TTC549 (cell line): ENCODE measurements around the gene ZNF555.
"Not testable (repeated sequence)": the region's sequence is repeated elsewhere in the genome, so short reads cannot be mapped to it uniquely, and the experiment has no call there.

Experiments used
- FAIRE-seq: peaks from 2 replicates; lab custom pipeline; 2012; peaks lifted over from hg19 to GRCh38; lab: Jason Lieb, UNC

The ZNF555 gene

GRCh38 chr19:2807379-2808128 is 33.7 kb upstream of the ZNF555 start:
- FAIRE-seq, result no peak

DNA sequence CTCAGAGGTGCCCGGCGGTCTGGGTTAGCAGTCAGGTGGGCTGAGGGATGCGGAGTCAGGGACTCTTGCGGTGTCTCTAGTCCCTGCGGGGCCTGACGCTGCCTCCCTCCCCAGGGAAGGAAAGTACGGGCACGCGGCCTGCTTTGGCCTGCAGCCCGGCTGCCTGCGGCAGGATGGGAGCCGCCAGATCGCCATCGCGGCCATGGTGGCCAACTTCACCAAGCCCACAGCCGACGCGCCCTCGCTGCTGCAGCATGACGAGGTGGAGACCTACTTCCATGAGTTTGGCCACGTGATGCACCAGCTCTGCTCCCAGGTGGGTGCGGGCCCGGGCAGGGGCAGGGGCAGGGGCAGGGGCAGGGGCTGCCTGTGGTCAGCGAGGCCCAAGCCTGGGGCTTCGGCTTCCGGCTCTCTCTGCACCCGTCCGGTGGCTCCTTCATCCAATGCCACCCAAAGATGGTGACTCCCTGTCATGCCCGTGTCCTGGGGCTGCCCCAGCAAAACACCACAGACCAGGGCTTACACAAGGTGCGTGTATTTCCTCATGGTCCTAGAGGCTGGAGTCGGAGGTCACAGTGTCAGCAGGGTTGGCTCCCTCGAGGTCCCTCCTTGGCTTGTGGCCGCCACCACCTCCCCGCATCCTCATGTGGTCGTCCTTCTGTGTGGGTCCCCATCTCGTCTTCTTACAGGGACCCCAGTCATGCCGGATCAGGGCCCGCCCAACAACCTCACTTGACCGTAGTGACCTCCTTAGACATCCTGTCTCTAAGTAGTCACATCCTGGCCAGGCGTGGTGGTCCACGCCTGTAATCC is 32.9 kb upstream of the ZNF555 start:
- FAIRE-seq, result no peak

GRCh38 chr19:2809387-2810140 is 31.7 kb upstream of the ZNF555 start:
- FAIRE-seq, result no peak

DNA sequence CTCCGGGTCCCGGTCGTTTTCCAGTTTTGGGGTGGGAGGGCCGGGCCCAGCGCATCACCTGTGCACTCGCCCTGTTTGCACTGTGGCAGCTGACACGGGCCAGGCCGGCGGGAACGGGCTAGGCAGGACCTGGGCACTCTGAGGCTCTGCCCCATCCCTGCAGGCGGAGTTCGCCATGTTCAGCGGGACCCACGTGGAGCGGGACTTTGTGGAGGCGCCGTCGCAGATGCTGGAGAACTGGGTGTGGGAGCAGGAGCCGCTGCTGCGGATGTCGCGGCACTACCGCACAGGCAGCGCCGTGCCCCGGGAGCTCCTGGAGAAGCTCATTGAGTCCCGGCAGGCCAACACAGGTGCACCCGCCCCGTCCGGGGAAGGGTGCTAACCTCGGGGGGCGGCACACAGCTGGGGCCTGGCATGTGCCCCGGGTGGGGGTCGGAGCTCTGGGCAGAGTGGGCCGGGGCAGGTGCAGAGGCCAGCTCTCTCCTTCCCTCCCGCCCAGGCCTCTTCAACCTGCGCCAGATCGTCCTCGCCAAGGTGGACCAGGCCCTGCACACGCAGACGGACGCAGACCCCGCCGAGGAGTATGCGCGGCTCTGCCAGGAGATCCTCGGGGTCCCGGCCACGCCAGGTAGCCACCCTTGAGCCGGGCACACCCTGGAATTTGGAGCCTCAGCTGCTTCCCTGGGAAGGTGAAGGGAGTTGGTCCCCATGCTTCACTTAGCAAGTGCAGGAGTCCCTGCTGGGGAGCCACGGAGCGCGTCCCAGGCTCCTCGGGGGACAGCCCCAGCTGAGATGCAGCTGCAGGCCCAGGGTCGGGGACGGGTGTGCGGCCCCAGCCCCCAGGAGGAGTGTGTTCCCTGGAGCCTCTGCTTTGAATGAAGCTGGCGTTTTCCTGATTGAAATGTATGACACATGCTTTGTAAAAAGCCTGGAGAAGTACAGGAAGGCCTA is 30.9 kb upstream of the ZNF555 start:
- no peak for FAIRE-seq

DNA sequence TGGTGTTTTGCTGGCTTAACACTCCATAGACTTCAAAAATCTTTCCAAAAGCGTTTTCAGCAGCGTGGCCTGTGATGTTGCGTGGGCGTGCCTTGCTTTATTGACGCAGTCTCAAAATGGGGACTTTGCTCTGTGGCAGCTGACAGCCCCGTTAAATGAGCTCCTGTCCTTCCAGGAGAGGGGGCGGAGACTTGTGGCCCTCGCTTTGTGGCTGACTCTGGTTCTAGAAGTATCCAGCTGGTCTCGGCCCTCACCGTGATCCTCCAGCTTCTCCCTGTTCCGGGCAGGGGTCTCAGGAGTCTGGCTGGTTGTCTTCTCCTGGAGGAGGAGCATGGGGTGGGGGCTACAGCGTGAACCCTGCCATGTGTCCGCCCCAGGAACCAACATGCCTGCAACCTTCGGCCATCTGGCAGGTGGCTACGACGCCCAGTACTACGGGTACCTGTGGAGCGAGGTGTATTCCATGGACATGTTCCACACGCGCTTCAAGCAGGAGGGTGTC is 30.0 kb upstream of the ZNF555 start:
- no peak for FAIRE-seq

DNA sequence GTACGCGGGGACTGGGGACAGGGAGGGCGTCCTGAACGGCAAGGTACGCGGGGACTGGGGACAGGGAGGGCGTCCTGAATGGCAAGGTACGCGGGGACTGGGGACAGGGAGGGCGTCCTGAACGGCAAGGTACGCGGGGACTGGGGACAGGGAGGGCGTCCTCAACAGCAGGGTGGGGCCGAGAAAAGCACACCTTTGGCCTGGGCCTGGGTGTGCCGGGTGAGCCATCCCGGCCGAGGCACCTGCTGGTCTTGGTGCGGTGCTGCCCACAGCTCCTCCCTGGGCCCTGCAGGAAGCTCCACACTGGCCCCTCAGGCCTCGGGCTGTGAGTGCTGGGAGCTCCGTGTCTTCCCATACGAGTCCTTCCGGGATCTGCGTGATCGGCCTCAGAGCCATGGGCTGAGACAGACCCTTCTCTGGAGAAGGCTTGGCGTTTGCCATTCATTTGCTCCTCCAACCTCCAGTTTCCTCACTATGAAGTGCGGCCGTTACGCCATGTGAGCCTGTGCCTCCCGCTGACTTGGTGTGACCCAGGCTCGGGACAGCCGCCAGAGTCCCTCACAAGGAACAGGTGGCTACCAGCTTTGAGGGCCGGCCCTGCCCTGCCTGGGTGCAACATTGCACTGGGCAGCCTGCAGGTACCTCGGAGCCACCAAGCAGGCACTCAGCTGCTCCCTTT is 29.4 kb upstream of the ZNF555 start:
- no peak for FAIRE-seq

DNA sequence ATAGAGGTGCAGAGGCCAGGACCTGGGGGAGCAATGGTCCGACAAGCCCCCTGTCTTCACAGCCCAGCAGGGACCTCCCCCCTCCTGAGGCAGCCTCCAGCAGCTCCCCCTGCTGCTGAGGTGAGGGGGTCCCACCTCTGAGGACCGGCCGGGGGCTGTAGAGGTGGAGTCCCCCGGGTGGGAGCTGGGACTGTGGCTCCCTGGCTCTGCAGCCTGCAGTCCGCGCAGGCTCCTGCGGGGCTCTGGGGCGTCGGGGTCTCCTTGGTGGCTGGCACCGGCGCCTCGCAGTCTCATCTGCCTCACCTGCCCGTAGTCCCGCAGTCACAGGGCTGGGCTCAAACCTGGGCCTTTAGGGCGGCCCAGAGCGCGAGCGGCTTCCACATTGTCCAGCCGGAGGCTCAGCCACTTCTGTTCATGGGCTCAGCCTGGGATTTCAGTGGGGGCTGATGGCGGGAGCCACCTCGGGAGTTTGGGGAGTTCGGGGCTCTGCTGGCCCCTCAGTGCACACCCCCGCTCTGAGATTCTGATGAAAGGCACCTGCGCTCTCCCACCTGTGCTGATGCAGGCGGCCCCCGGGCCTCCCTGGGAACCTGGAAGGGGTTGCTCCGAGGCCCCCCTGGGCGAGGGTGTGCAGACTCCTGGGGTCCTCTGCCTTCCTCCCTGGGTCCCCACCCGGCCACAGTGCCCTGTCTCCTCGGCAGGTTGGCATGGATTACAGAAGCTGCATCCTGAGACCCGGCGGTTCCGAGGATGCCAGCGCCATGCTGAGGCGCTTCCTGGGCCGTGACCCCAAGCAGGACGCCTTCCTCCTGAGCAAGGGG is 28.7 kb upstream of the ZNF555 start:
- no peak for FAIRE-seq

DNA sequence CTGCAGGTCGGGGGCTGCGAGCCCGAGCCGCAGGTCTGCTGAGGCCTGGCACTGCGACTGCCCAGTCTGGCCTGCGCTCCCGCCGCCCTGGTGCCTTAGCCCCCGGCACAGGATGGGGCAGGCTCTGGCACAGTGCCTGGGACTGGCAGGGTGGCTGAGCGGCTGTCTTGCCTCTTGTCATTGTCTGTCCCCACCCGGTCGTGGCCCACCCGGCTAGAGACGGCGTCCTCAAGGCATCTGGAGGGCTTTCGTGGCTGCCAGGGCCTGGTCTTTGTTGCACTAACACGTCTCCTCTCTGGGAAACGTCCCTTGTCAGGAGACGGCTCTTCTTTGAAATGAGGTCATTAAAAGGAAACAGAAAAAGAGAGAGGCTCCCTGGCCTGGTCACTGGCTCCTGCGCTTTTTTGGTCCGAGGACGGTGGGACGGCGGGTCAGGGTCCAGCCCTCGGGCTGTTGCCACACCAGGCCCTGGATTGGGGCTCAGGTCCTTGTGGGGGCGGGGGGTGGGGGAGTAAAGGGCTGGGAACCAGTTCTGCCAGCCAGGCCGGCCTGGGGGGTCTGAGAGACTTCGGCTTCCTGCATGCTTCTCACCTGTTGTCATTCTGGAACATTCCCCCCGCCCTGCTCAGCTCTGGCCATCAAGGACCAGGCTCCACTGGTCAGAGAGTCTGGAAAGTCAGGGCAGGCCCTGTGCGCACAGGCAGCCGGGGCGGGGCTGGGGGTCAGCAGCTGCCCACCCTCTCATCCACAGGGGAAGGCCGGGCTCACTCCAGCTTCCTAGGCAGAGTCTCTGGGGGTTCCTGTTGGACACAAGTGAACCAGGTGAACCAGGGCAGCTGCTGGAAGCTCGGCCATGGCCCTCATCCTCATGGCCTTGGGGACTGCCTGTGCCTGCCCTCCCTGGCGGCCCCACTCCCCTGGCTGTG is 27.8 kb upstream of the ZNF555 start:
- FAIRE-seq, result no peak

- FAIRE-seq, result no peak
These were observed 26.8 kb upstream of the ZNF555 start for GRCh38 chr19:2814426-2814825.

DNA sequence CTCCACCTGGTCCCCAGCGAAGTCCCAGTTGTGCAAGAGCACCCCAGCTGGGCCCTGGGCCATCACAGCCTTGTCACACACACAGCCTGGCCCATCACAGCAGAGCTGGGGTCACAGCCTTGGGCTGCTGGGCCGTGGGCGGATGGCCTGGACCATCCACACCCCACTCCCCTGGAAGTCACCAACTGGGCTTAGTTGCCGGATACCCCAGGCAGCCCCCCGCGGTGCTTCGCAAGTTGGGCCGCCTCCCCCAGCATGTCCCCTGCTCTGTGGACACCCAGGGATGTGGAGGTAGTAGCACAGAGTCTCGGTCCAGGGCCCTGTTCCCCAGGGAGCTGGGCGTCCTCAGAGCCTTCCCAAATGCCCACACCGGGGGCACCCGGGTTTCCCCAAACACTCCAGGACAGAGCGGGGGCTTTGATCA is 26.1 kb upstream of the ZNF555 start:
- FAIRE-seq, result no peak

GRCh38 chr19:2815923-2816322 is 25.4 kb upstream of the ZNF555 start:
- FAIRE-seq, result no peak

GRCh38 chr19:2816641-2817040 is 24.6 kb upstream of the ZNF555 start:
- FAIRE-seq, result no peak

DNA sequence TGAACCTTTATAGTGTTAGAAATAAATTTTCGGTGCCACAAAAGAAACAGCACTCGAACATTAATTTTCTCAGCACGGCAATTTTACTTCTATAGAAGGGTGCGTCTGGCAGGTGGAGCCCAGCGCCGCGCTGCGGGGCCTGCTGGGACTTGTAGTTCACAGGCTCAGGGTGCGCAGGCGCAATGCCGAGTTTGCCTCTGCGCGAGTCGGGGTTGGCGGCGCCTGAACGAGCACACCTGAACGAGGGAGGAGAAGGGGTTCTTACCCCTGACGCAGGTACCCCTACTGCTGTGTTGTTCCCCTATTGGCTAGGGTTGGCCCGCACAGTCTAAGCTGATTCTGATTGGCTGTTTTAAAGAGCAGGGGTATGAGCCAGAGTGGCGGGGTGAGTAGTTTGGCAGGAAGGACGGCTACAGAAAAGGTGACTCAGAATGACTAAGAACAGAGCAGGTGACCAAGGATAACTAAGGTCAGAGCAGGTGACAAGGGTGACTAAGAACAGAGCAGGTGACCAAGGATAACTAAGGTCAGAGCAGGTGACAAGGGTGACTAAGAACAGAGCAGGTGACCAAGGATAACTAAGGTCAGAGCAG is 23.9 kb upstream of the ZNF555 start:
- not testable (repeated sequence) for FAIRE-seq

- no peak for FAIRE-seq
These were observed 21.6 kb upstream of the ZNF555 start, which contains the start of gene ZNF554 for GRCh38 chr19:2819540-2820111. ZNF554 (plus strand) TSS chr19:2819868; CDS start chr19:2820072, 204 bp downstream.

- no peak for FAIRE-seq
These were observed 21.1 kb upstream of the ZNF555 start for GRCh38 chr19:2820112-2820702.

DNA sequence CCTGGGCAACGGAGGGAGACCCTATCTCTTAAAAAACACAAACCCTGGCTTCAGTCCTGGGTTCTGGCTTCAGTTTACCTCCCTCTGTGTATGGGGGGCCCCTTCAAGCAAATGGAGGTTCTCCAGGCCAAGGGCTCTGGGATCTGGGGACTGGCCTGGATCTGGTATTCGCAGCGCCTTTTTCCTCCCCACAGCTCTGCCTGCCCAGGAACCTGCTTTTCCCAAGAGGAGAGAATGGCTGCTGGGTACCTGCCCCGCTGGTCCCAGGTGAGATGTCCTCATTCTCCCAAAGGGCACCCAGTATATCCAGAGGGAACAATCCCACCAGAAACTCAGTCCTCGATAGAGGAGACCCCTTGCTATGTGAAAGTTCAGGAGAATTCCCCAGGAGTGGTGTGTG is 18.4 kb upstream of the ZNF555 start:
- no peak for FAIRE-seq

DNA sequence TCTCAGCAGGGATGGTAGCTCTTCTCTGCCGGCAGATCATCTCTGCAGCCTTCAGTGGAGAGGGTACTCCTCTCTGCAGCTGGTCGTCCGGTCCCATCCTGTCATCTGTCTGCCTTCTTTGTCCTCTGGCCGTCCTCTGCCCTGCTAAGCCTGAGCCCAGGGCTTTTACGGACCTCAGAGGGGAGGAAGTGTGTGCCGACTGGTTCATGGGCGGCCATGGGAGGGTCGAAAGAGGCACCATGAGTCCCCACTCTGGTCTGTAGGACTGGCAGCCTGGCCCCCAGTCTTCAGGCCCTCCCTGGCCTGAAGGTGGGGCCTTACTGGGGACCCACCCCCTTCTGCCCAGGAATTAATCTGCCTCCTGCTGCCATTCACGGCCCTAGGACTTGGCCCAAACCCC is 17.6 kb upstream of the ZNF555 start:
- no peak for FAIRE-seq

- FAIRE-seq, result no peak
These were observed 17.1 kb upstream of the ZNF555 start for GRCh38 chr19:2824129-2824528.
